H1 (cell line): ENCODE data around the gene HK1.

Experiments
- CREB1 ChIP-seq: IDR thresholded peaks from 2 replicates; pipeline ENCODE4 v1.6.1; 2012; ENCODE audit warnings: inconsistent platforms
- TF ChIP-seq, protein P1 (sequence below), 3 experiments: IDR thresholded peaks; 1 replicate in 2 of 3; 2 replicates in 1 of 3; pipeline versions ENCODE4 v1.5.1 to v1.6.1; 2011; ENCODE audit warnings: low read length in 3 of 3, mild to moderate bottlenecking in 3 of 3, inconsistent platforms in 2 of 3, low read depth in 1 of 3, moderate library complexity in 1 of 3; ENCODE audit not compliant: insufficient read depth in 1 of 3; ENCODE audit errors: control extremely low read depth in 1 of 3

DNA sequence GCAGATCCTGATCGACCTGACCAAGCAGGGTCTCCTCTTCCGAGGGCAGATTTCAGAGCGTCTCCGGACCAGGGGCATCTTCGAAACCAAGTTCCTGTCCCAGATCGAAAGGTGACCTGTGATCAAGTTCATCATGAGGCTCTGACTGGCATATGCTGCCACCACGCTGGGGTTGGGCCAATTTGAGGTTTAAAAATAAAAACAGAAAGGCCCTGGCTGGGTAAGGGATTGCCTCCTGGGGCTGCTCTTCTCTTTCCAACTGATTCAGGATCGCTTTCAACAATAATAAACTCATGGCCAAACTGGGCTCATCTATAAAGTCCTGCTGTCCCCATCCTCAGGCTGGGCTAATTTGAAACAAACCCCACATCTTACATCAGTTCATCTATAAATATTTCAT is 17.1 kb upstream of the HK1 start:
- TF ChIP-seq, protein P1, sequence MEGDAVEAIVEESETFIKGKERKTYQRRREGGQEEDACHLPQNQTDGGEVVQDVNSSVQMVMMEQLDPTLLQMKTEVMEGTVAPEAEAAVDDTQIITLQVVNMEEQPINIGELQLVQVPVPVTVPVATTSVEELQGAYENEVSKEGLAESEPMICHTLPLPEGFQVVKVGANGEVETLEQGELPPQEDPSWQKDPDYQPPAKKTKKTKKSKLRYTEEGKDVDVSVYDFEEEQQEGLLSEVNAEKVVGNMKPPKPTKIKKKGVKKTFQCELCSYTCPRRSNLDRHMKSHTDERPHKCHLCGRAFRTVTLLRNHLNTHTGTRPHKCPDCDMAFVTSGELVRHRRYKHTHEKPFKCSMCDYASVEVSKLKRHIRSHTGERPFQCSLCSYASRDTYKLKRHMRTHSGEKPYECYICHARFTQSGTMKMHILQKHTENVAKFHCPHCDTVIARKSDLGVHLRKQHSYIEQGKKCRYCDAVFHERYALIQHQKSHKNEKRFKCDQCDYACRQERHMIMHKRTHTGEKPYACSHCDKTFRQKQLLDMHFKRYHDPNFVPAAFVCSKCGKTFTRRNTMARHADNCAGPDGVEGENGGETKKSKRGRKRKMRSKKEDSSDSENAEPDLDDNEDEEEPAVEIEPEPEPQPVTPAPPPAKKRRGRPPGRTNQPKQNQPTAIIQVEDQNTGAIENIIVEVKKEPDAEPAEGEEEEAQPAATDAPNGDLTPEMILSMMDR (IDR thresholded peaks at IDR 0.05; ENCODE audit: control extremely low read depth in 1 of 3, insufficient read depth in 1 of 3, low read depth in 1 of 3, low read length in 3 of 3): no peak
- no peak for TF ChIP-seq CREB1
